ENCODE data around the gene CFAP69. TPM values are rescaled to one million over a fixed set of nuclear protein-coding genes. Genes with fewer than 3 reads are reported as not detected.
A peak's percentile ranks its signal among the peaks of the same experiment; 100 is the strongest.

Gene CFAP69, protein sequence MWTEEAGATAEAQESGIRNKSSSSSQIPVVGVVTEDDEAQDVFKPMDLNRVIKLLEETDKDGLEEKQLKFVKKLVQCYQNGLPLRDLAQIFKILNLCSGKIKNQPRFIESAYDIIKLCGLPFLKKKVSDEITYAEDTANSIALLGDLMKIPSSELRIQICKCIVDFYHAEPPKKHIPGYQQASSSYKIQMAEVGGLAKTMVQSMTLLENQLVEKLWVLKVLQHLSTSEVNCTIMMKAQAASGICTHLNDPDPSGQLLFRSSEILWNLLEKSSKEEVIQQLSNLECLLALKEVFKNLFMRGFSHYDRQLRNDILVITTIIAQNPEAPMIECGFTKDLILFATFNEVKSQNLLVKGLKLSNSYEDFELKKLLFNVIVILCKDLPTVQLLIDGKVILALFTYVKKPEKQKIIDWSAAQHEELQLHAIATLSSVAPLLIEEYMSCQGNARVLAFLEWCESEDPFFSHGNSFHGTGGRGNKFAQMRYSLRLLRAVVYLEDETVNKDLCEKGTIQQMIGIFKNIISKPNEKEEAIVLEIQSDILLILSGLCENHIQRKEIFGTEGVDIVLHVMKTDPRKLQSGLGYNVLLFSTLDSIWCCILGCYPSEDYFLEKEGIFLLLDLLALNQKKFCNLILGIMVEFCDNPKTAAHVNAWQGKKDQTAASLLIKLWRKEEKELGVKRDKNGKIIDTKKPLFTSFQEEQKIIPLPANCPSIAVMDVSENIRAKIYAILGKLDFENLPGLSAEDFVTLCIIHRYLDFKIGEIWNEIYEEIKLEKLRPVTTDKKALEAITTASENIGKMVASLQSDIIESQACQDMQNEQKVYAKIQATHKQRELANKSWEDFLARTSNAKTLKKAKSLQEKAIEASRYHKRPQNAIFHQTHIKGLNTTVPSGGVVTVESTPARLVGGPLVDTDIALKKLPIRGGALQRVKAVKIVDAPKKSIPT
- 0.32 and 3.5 TPM in 2 replicates for total RNA-seq (2014; rRNA removed; shearing (Covaris generic); ENCODE audit: low replicate concordance)

DNA sequence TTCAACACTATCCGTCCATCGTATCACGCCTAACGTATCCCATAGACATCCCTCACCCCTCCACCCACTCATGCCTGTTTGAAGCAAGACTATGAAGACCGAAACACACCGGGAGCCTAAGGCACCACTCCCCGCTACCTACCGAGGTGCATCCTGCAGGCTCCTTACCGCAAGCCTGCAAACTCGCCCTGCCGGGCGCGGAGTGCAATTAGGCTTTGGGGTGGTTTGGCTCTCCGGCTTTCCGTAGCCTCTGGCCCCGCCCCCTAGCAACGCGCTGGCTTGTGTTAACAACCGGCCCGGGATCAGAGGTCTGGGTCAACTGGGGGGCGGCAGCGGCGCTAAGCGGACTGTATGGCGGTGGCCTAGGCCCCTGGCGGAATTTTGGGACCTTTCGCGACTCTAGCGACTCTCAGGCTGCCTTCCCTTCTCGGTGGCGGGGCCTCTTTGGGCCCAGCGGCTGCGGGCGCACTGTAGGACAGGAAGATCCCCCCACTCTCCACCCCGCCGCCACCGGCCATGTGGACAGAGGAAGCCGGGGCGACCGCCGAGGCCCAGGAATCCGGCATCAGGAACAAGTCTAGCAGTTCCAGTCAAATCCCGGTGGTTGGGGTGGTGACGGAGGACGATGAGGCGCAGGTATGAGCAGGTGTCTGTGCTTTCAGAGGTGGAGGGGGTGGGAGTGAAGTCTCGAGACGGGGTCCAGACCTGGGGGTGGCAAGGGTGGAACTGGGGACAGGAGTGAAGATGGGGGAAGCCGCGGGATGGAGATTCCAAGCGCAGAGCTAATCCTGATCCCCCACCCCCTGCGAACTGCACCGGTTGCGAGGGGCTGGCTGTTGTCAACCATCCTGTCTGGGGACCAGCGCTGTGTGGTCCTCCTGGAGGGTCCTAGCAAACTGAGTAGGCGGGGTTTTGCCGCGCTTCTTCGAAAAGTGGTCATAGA is at the start of gene CFAP69:
Gene CFAP69, plus strand, starts transcription at position 266 of the 943 bp plus-strand sequence. Its CDS starts 251 bp downstream, at position 517.
- peak within 1 kb of the TSS; percentile 67 for H3K9ac ChIP-seq (ENCODE audit: low read length)
- H3K27me3 ChIP-seq (ENCODE audit: low read length): no peaks in the 10 kb centered on the region
- H3K9me2 ChIP-seq (replicated peaks; ENCODE audit: insufficient read depth, low read length): no peaks in the 10 kb centered on the region
- peak within 1 kb of the TSS; percentile 71; the same call in 1 of the 2 replicates for H2AFZ ChIP-seq (ENCODE audit: low read length)
- DNase-seq: peak; percentile 89
- H3K79me2 ChIP-seq (ENCODE audit: low read length): no peaks in the 10 kb centered on the region
- H3K4me3 ChIP-seq (ENCODE audit: low read length): peak within 1 kb of the TSS; percentile 50
- H3K4me1 ChIP-seq (ENCODE audit: low read length): no peaks in the 10 kb centered on the region
- H4K20me1 ChIP-seq (ENCODE audit: insufficient read depth, low read depth, low read length): no peaks in the 10 kb centered on the region
- no peaks in the 10 kb centered on the region for H3K36me3 ChIP-seq (ENCODE audit: insufficient read depth, low read length)
- H3K9me3 ChIP-seq (ENCODE audit: low read length): no peaks in the 10 kb centered on the region
- H3K27ac ChIP-seq (ENCODE audit: low read length): no peak within 1 kb of the TSS
- peak within 1 kb of the TSS; percentile 64 for H3K4me2 ChIP-seq (ENCODE audit: low read depth, low read length, poor library complexity, severe bottlenecking)

DNA sequence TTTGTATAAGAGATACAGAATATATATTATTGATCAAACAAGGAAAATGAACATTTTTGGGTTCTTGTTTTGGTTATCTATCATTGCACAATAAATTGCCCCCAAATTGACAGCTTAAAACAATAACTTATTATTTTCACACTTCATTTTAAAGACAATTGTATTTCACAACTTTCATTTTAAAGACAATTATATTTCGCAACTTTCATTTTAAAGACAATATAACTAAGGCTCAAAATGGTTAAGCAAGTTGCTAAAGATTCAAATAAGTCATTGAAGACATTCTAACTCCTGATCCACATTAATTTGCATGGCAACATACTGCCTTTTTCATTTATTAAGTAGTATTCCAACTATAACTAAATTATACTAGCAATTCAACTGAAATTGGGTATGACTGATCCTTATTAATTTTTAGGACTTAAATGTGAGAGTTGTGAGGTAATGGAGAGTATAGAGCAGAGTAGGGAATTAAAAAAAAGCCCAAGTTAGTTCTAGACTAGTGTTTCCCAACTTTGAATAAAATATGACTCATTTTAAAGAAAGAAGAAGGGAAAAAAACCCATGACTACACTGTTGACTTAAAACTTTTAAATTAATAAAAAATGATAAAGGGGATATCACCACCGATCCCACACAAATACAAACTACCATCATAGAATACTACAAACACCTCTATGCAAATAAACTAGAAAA is 43.3 kb upstream of the CFAP69 start:
- DNase-seq: no peak
- H3K27ac ChIP-seq (ENCODE audit: low read length): no peak overlapping the region

DNA sequence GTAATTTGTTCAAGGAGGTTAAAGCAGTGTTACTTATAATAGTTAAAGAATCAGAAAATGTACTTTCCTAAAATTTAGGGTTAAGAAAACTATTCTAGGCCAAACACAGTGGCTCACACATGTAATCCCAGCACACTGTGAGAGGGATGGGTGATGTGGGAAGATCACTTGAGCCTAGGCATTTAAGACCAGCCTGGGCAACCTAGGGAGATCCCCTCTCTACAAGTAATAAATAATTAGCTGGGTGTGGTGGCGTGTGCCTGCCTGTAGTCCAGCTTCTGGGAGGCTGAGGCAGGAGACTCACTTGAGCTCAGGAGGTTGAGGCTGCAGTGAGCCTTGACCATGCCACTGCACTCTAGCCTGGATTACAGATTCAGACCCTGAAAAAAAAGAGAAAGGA is 37.0 kb upstream of the CFAP69 start:
- no peak overlapping the region for H3K9ac ChIP-seq (ENCODE audit: low read length)
- H3K36me3 ChIP-seq (ENCODE audit: insufficient read depth, low read length): no peaks in the 10 kb centered on the region
- no peaks in the 10 kb centered on the region for H3K79me2 ChIP-seq (ENCODE audit: low read length)
- H3K27ac ChIP-seq (ENCODE audit: low read length): no peak overlapping the region
- H3K9me3 ChIP-seq (ENCODE audit: low read length): no peaks in the 10 kb centered on the region
- H2AFZ ChIP-seq (ENCODE audit: low read length): no peak overlapping the region
- no peaks in the 10 kb centered on the region for H3K9me2 ChIP-seq (replicated peaks; ENCODE audit: insufficient read depth, low read length)
- H4K20me1 ChIP-seq (ENCODE audit: insufficient read depth, low read depth, low read length): no peaks in the 10 kb centered on the region
- H3K27me3 ChIP-seq (ENCODE audit: low read length): no peaks in the 10 kb centered on the region
- H3K4me2 ChIP-seq (ENCODE audit: low read depth, low read length, poor library complexity, severe bottlenecking): no peak overlapping the region
- H3K4me3 ChIP-seq (ENCODE audit: low read length): no peak overlapping the region
- H3K4me1 ChIP-seq (ENCODE audit: low read length): peaks cover 7% of the 10 kb centered on the region
- no peak for DNase-seq

More for the DNA sequence above, 43.3 kb upstream of the CFAP69 start:
- H3K9ac ChIP-seq (ENCODE audit: low read length): no peak overlapping the region
- no peaks in the 10 kb centered on the region for H3K36me3 ChIP-seq (ENCODE audit: insufficient read depth, low read length)
- H3K4me2 ChIP-seq (ENCODE audit: low read depth, low read length, poor library complexity, severe bottlenecking): no peak overlapping the region
- no peaks in the 10 kb centered on the region for H3K9me2 ChIP-seq (replicated peaks; ENCODE audit: insufficient read depth, low read length)
- no peaks in the 10 kb centered on the region for H3K27me3 ChIP-seq (ENCODE audit: low read length)
- H3K9me3 ChIP-seq (ENCODE audit: low read length): no peaks in the 10 kb centered on the region
- no peak overlapping the region for H3K4me3 ChIP-seq (ENCODE audit: low read length)
- H2AFZ ChIP-seq (ENCODE audit: low read length): no peak overlapping the region
- no peaks in the 10 kb centered on the region for H4K20me1 ChIP-seq (ENCODE audit: insufficient read depth, low read depth, low read length)
- H3K79me2 ChIP-seq (ENCODE audit: low read length): no peaks in the 10 kb centered on the region
- H3K4me1 ChIP-seq (ENCODE audit: low read length): no peaks in the 10 kb centered on the region

DNA sequence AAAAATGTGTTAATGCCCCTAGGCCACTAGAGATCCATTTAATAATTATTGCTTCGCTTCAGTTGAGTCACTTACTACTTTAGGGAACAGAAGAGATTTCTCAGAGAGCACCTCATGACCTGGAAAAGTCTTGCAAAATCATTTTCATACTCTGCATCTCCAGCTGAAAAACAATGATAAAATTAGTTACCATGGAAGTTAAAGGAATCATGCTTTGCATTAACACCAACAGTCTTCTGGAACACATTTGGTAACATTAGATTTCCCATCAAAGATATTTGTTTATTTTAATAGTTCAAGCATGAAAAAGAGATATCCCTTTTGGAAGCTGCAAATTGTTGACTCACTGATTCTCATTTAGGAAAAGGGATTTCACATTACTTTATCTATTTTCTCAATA is 35.2 kb upstream of the CFAP69 start:
- no peaks in the 10 kb centered on the region for H3K79me2 ChIP-seq (ENCODE audit: low read length)

DNA sequence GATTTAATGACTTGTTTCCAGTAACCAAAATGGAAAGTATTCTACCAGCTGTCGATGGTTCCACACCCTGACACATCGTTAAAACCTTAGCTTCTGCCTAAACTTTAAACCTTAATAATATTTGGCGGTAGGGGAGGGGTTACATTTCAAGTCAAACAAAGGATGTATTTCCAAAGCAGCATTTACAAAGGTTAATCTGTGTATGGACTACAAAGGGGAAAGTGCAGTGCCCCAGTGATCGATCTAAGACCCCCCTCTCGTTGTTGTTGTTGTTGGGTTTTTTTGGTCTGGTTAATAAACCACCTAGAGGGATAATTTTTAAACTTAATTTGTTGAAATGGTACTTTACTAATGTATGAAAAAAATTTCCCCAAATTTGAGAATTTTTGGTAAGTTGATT is 34.5 kb upstream of the CFAP69 start:
- Histone ChIP-seq H3K27me3 (ENCODE audit: low read length) (no peaks in the 10 kb centered on the region), H2AFZ (ENCODE audit: low read length) (no peak overlapping the region), H3K9me3 (ENCODE audit: low read length) (no peaks in the 10 kb centered on the region), H3K9me2 (replicated peaks; ENCODE audit: insufficient read depth, low read length) (no peaks in the 10 kb centered on the region), H3K4me2 (ENCODE audit: low read depth, low read length, poor library complexity, severe bottlenecking) (no peak overlapping the region), H3K79me2 (ENCODE audit: low read length) (no peaks in the 10 kb centered on the region), H3K27ac (ENCODE audit: low read length) (no peak overlapping the region), H4K20me1 (ENCODE audit: insufficient read depth, low read depth, low read length) (no peaks in the 10 kb centered on the region), H3K9ac (ENCODE audit: low read length) (no peak overlapping the region), H3K36me3 (ENCODE audit: insufficient read depth, low read length) (no peaks in the 10 kb centered on the region), H3K4me1 (ENCODE audit: low read length) (peaks cover 7% of the 10 kb centered on the region), H3K4me3 (ENCODE audit: low read length) (no peak overlapping the region)
- no peak for DNase-seq

More for the DNA sequence above, 35.2 kb upstream of the CFAP69 start:
- no peaks in the 10 kb centered on the region for H3K27me3 ChIP-seq (ENCODE audit: low read length)
- H3K36me3 ChIP-seq (ENCODE audit: insufficient read depth, low read length): no peaks in the 10 kb centered on the region
- DNase-seq: no peak
- no peak overlapping the region for H3K27ac ChIP-seq (ENCODE audit: low read length)
- peaks cover 7% of the 10 kb centered on the region for H3K4me1 ChIP-seq (ENCODE audit: low read length)
- no peaks in the 10 kb centered on the region for H4K20me1 ChIP-seq (ENCODE audit: insufficient read depth, low read depth, low read length)
- no peak overlapping the region for H3K4me2 ChIP-seq (ENCODE audit: low read depth, low read length, poor library complexity, severe bottlenecking)
- H3K9me3 ChIP-seq (ENCODE audit: low read length): no peaks in the 10 kb centered on the region
- H3K4me3 ChIP-seq (ENCODE audit: low read length): no peak overlapping the region
- H3K9ac ChIP-seq (ENCODE audit: low read length): no peak overlapping the region
- no peak overlapping the region for H2AFZ ChIP-seq (ENCODE audit: low read length)
- H3K9me2 ChIP-seq (replicated peaks; ENCODE audit: insufficient read depth, low read length): no peaks in the 10 kb centered on the region

DNA sequence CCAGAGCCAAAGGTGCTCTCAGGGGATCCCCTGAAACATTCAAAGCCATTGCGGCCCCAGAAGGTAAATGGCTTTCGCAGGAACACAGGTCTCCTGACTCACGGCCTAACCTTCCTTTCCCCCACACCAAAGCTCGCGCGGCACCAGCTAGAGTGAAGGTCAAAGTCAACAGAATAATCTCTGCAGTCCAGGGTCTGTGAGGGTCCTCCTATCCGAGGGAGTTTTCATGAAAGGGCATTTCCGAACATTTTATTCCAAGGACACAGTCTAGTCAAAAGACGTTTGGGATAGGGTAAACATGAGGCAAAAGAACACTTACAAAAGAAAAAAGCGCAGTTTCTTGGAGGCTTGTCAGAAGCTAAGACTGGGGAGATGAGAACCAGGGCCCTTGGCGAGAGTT is 34.0 kb upstream of the CFAP69 start:
- no peak for DNase-seq
- no peaks in the 10 kb centered on the region for H3K9me3 ChIP-seq (ENCODE audit: low read length)
- H3K4me2 ChIP-seq (ENCODE audit: low read depth, low read length, poor library complexity, severe bottlenecking): no peak overlapping the region
- no peak overlapping the region for H3K27ac ChIP-seq (ENCODE audit: low read length)
- no peak overlapping the region for H2AFZ ChIP-seq (ENCODE audit: low read length)
- no peak overlapping the region for H3K9ac ChIP-seq (ENCODE audit: low read length)
- no peaks in the 10 kb centered on the region for H3K27me3 ChIP-seq (ENCODE audit: low read length)
- H3K79me2 ChIP-seq (ENCODE audit: low read length): no peaks in the 10 kb centered on the region
- no peak overlapping the region for H3K4me3 ChIP-seq (ENCODE audit: low read length)
- no peaks in the 10 kb centered on the region for H4K20me1 ChIP-seq (ENCODE audit: insufficient read depth, low read depth, low read length)
- H3K4me1 ChIP-seq (ENCODE audit: low read length): peaks cover 7% of the 10 kb centered on the region
- H3K9me2 ChIP-seq (replicated peaks; ENCODE audit: insufficient read depth, low read length): no peaks in the 10 kb centered on the region
- no peaks in the 10 kb centered on the region for H3K36me3 ChIP-seq (ENCODE audit: insufficient read depth, low read length)

DNA sequence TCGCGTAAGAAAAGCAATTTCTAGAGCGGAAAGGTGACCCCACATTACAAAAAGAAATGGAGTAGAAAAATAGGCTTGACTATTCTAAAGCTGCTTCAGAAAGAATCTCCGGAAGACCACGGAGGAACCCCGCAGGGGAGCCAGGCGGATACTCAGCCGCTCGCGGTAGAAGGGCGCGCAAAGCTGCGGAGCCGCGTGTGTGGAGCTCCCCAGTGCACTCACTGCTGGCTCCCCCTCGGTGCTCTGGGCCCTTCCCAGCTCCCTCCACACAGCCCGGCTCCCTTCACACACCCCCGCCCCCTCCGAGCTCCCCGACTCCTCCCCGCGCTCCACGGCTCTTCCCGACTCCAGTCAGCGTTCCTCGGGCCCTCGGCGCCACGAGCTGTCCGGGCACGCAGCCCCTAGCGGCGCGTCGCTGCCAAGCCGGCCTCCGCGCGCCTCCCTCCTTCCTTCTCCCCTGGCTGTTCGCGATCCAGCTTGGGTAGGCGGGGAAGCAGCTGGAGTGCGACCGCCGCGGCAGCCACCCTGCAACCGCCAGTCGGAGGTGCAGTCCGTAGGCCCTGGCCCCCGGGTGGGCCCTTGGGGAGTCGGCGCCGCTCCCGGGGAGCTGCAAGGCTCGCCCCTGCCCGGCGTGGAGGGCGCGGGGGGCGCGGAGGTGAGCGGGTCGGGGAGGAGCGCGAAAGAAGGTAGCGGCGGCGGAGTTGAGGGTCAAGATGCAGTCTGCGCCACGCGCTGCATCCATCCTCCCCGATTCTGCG is 33.4 kb upstream of the CFAP69 start, which contains the start of gene STEAP2:
Gene STEAP2, plus strand, starts transcription at position 350 of the 758 bp plus-strand sequence. CDS start 13,343 bp downstream, outside the sequence.
- H4K20me1 ChIP-seq (ENCODE audit: insufficient read depth, low read depth, low read length): no peaks in the 10 kb centered on the region
- no peak within 1 kb of the TSS for H2AFZ ChIP-seq (ENCODE audit: low read length)
- H3K4me3 ChIP-seq (ENCODE audit: low read length): no peak within 1 kb of the TSS
- H3K9me2 ChIP-seq (replicated peaks; ENCODE audit: insufficient read depth, low read length): no peaks in the 10 kb centered on the region
- no peaks in the 10 kb centered on the region for H3K9me3 ChIP-seq (ENCODE audit: low read length)
- H3K27ac ChIP-seq (ENCODE audit: low read length): no peak within 1 kb of the TSS
- H3K9ac ChIP-seq (ENCODE audit: low read length): no peak within 1 kb of the TSS
- no peak within 1 kb of the TSS for H3K4me2 ChIP-seq (ENCODE audit: low read depth, low read length, poor library complexity, severe bottlenecking)
- no peaks in the 10 kb centered on the region for H3K36me3 ChIP-seq (ENCODE audit: insufficient read depth, low read length)
- H3K27me3 ChIP-seq (ENCODE audit: low read length): no peaks in the 10 kb centered on the region
- no peak for DNase-seq
- H3K79me2 ChIP-seq (ENCODE audit: low read length): no peaks in the 10 kb centered on the region
- peaks cover 7% of the 10 kb centered on the region for H3K4me1 ChIP-seq (ENCODE audit: low read length)

All from Karpas-422 (cell line).